GM19193 (cell line): ENCODE data around the gene CFAP61.

Experiments used
- POLR2A ChIP-seq: IDR thresholded peaks from 4 replicates; pipeline ENCODE4 v1.6.1; 2011; ENCODE audit not compliant: insufficient read depth, insufficient read length; ENCODE audit errors: extremely low read depth

The CFAP61 gene

DNA sequence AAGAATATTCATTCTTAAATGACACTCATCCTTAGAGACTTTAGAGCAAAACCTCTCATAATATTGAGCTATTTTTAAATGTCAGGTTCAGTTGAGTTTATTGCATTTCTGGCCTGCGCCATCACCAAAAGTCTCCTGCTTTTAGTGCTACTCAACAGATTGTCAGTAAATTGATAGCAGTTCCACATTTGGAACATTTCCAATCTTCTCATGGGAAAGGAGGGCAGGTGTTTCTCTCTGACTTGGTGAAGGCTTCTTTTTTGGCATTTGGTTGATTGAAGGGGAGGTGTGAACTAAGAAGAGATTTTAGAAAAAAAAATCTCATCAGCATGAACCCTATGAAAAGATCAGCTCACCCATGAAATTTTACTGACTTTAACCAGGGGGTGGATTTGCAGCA, 189.6 kb downstream of the CFAP61 start:
- TF ChIP-seq POLR2A, result no peak

DNA sequence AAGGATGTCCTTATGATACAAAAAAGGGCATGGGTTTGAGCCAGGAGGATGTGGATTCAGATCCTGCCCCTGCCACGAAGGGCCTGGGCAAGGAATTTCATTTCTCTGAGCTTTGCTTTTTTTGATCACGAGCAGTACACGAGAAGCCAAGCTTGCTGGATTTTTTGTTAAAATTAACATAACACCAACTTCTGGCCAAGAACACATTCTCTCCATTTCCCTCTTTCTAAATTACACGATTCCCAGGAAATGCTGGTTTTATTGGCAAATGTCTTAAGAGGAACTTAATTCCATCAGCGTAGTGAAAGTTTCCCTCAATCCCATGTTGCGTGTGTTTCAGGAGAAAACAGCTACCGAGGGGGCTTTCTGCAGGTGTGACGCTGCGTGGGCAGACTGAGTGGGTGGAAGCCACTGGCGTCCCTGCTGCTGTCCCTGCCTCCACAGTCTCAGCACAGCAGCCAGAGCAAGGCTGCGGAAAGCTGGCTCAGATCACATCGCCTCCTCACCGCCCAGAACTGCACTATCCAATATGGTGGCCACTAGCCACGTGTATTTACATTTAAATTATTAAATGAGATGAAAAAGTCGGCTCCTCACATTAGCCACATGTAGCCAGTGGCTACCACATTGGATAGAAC, 194.8 kb downstream of the CFAP61 start:
- TF ChIP-seq POLR2A, result no peak

DNA sequence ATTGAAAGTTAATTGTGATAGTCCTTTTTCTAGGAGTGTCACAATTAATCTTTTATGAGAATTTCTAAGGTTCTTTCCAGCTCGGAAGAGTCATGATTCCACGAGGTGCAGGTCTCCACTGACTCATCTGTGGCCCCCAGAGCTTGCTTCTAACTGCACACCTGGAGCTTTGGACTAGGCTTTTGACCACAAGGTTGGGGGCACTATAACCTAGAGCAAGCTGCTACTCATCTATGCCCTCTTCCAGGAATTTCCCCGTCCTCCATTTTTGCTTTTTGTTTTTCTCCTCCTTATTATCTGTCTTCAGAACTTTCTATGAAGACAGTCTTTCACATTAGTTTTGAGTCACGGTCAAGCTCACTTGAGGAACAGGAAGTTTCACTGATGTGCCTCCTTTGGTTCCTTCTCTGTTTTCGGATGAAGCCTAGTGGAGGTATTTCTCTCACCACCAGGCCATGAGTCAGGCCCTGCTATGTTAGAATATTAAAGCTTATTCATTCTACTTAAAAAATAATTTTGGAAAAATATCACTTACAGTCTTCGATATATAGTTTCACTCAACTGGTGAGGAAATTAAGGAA, 196.4 kb downstream of the CFAP61 start:
- TF ChIP-seq POLR2A, result no peak

DNA sequence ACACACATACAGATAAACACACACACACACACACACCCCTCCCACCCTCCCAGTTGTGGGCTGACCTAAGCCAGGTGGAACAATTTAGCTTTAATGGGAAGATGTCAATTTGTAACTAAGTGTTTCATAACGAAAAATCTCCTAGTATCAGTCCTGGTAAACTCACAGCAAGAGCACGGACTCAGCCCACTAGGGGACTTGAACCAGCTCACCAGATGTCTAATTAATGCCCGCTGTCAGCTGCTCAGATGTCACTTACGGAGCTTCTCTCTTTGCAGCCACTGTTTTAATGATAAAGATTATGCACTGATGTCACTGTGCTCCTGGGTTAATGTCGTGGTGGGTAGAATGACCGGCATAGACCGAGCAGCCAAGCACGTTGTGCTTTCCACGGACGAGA, 199.0 kb downstream of the CFAP61 start:
- no peak for TF ChIP-seq POLR2A

DNA sequence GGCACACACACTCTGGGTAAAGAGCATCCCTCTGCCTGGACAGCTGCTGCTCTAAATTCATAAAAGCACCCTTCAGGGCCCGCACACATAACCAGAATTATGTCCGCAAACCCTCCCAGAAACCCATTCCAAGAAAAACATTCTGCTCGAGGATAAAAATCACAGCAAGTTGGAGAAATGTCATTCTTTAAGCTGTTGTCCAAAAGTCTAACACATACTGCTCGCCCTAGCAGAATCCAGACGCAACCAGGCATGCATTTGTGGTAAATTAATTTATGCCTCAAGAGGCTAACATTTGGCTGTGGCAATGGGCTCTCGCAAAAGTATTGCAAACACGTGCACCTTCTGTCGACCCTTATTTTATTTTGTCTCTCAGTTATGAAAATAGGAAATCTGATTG, 199.5 kb downstream of the CFAP61 start:
- TF ChIP-seq POLR2A, result no peak

DNA sequence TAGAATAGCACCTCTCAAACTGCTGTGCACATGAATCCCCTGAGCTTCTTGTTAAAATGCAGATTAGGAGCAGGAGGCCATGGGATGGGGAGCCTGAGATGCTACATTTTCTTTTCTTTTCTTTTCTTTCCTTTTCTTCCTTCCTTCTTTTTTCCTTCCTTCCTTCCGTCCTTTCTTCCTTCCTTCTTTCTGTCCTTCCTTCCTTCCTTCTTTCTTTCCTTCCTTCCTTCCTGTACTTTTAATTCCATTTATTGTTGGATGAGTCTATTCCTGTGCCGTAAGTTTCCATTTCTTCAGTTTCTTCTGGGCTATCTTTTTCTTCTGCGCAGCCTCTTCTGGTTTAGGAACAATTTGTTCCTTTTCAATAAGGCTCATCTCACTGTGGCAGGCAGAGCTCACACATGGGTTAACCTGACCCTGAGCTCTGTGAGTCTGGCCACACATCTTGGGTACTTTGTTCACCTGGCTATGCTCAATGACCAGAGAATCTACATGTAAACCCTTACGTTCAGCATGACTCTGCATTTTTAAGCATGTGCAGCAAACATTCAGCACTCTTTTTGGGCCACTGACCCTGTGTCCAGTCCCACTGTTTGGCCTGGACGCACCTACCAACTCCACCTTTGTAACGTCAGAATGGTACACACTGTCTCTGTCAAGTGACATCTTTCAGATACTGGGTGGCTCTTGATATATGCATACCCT, 200.9 kb downstream of the CFAP61 start:
- no peak for TF ChIP-seq POLR2A

DNA sequence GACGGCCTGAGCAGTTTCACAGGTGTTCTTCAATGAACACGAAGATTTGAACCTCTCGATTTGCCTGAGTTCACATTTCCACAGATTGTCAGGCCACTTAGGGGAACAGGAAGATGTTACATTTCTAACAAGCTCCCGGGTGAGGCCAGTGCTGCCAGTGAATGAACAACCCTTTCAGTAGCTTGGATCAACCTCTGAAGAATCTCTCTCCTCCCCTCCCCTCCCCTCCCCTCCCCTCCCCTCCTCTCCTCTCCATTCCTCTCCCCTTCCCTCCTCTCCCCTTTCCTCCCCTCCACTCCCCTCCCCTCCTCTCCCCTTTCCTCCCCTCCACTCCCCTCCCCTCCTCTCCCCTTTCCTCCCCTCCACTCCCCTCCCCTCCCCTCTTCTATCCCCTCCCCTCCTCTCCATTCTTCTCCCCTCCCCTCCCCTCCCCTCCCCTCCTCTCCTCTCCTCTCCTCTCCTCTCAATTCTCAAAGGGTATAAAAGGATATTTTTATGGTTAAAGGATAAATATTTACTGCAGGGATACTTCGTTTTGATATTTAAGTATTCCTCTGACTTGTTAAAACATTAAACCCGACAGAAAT, 201.5 kb downstream of the CFAP61 start:
- TF ChIP-seq POLR2A, result no peak

DNA sequence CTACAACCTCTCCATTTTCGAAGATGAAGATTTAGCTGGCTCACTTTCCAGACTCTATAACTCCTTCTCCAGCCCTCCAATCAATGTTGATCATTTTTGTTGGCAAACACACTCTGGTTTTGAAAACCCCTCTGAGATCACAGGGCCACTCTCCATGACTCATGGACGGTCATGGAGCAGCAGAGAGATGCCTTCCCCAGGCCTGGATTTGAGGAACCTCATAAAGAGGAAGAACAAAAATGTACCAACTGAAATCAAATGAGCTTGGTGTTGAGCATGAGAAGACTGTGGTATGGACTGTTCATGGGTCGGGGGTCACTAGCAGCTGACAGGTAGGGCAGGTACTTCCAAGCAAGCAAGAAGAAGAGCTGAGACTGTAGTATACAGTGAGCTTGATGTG, 202.8 kb downstream of the CFAP61 start:
- no peak for TF ChIP-seq POLR2A

DNA sequence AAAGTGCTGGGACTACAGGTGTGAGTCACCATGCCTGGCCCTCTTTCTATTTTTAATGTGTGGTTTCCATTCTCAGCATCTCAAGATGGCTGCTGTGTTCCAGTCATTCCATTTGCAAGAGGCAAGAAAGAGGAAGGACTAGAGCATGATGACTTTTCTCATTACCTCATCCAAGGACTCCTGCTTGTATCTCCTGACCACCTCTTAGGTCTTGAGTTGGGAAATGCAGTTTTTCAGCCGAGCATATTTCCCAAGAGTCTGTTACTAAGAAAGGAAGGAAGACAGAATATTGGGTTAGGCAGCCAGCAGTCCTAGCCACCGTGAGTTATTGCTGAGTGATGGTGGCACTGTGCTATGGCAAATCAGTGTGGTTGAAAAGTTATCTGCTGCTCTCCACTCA, 207.2 kb downstream of the CFAP61 start:
- TF ChIP-seq POLR2A, result no peak

DNA sequence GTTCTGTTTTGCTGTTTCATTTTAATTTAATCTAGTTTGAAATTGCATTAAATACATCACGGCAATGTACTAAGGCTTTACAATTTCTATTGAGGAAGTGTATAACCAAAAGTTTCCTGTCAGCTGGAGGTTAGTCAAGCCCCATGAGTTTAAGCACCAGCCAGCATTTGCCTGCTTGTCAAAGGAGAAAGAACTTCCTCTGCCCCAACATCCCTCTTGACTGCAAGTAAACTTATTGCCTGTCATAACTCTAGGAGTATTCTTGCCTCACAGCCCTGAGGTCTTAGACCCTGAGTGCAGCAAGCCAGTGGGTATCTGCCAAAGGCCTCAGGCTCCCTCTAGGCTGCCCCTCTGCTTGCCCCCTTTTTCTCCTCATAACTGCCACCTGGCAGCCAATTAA, 208.8 kb downstream of the CFAP61 start:
- no peak for TF ChIP-seq POLR2A

DNA sequence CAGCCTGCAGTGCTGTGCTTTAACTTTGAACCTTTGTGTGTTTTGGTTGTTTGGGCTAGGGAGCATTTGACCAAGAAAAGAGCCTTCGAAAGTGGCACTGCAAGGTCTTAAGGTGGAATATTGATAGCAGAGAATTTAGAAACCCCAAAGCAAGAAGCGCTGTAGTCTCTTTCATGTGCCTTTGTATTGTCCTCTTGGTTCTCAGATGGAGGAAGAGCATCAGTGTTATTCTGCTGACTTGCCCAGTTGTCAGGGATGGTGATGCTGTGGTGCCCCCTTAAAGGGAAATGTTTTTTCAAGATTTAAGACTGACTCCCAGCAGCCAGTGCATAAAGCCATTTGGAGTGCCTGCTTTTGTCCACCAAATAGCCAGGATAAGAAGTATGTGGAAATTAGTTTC, 212.9 kb downstream of the CFAP61 start:
- TF ChIP-seq POLR2A, result no peak

DNA sequence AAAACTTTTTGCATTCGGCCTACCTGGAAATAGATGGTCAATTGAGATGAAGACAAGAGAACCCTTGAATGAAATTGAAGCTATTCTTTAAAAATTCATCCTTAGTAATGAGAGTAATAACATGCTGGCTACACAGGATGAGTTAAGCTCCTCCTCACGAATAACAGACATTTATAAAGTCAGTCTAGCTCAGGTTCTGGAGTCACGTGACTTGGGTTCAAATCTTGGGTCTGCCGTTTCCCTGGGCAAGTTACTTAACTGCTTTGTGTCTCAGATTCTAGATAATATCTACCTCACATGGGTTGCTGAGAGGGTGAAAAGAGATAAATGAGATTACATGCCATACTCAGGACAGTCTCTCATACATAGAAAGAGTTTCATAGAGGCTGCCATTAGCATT, 214.2 kb downstream of the CFAP61 start:
- no peak for TF ChIP-seq POLR2A

DNA sequence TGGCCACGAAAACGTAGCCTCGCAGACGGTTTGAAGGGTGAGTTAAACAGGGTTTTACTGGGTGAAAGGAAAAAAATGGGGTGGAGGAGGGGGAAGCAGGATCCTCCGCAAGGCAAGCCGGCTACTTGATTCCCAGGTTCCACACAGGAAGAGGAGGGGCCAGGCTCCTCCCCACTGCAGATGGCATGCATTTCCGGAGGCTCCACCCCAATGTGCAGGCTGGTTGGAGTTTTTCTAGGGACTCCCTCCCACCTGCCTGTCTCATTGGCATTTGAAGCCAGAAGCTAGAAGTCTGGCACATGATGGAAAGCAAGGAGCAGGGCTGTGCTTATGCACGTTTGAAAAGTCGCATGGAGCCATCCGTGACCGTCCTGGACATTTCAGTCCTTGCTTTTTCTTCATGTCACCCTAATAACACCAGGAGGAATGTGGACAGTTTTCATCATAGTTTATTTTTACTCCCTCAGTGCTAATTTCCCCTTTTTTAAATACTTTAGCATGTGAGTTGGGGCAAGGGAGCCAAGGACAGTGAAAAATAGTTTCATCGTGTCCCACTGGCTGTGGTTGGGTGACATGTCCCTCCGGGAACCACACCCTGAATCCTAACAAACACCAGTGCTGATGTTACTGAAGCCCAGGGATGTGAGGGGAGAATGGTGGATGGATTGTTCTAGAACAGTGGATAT, 215.5 kb downstream of the CFAP61 start:
- no peak for TF ChIP-seq POLR2A

DNA sequence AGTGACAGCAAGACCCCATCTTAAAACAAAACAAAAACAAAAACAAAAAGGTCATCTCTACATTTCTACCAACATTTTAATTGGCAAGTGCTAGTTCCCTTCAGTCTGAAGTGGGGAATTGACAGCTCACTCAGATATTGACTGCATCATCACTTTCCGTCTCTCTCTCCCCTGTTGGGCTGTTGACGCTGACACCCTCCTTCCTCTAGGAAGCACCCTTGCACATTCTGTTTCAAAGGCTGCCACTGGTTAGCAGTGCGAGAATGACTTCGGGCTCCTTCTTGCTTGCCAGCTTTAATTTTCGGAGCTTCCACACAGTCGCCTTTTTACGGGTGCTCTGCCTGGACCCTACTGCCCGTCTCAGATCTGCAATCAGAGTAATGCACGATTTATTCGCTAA, 218.9 kb downstream of the CFAP61 start:
- no peak for TF ChIP-seq POLR2A

DNA sequence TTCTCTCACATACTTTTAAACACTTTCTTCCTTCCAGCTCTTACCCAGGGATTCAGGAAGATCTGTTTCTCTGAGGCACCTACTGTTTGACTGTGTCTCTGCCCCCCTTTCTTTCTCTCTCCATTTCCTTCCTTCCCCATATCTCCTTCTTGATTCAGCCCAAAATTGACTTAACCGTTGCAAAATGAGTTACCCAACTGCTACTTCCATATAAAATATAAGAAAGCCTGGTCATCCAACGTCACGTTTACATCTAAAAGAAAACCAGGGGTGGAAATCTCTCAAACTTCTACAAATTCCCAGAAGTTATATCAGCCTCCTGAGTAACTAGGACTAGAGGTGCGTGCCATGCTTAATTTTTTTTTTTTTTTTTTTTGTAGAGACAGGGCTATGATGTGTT, 220.4 kb downstream of the CFAP61 start:
- TF ChIP-seq POLR2A, result no peak

DNA sequence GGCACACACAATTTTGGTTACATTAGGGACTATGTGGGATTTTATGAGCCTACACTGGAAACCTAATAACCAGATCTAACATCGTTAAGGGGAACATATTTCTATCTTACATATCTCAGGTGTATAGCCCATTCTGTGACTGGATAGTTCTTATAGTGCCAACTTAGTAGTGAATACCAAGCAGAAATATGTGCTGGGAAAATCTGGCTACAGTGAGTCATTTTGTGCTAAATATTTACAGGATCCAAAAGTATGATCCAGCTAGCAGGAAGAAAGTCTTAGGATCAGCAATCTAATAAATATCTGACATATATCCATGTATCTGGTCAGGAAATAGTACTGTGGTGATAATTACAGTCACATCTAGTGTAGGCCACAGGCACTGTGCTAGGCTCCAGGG, 221.0 kb downstream of the CFAP61 start:
- no peak for TF ChIP-seq POLR2A

DNA sequence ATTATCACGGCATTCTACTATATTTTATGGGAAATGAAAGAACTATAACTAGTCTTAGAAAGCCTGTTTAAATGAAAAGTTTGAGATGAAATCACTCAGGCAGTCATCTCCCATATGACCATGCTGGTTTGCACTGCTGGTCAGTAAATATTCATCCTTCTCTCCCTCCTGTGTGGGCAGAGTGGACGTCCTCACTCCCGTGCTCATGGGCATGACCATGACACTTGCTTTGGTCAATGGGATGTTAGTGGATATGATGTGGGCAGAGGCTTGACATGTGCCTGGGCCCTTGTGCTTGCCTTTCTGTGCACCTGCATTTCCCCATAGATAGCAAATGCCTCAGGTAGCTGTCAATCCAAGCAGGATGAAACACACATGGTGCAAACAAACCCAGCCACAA, 222.5 kb downstream of the CFAP61 start:
- no peak for TF ChIP-seq POLR2A
